ENCODE data around the gene BEAN1. TPM values are rescaled to one million over a fixed set of nuclear protein-coding genes. Genes with fewer than 3 reads are reported as not detected.

BEAN1 gene
- total and polyA plus RNA-seq, 10 donors, result 0.21 to 0.68 (median 0.42) TPM; not detected in 3

DNA sequence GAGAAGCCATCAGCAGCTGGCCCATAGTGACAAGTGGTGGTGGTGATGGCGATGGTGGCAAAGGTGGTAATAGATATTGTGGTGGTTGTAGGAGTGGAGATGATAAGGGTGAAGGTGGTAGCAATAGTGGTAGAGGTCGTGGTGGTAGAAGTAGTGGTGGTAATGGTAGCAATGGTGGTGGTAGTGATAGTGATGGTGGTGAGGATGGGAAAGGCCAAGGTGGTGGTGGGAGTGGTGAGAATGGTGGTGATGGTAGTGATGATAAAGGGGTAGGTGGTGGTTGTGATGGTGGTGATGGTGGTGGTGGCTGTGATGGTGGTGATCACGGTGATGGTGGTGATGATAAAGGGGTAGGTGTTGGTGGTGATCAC is 47.5 kb upstream of the BEAN1 start:
- H3K9me3 ChIP-seq, result no peaks in the 10 kb centered on the region
- TF ChIP-seq, protein P1, sequence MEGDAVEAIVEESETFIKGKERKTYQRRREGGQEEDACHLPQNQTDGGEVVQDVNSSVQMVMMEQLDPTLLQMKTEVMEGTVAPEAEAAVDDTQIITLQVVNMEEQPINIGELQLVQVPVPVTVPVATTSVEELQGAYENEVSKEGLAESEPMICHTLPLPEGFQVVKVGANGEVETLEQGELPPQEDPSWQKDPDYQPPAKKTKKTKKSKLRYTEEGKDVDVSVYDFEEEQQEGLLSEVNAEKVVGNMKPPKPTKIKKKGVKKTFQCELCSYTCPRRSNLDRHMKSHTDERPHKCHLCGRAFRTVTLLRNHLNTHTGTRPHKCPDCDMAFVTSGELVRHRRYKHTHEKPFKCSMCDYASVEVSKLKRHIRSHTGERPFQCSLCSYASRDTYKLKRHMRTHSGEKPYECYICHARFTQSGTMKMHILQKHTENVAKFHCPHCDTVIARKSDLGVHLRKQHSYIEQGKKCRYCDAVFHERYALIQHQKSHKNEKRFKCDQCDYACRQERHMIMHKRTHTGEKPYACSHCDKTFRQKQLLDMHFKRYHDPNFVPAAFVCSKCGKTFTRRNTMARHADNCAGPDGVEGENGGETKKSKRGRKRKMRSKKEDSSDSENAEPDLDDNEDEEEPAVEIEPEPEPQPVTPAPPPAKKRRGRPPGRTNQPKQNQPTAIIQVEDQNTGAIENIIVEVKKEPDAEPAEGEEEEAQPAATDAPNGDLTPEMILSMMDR (IDR thresholded peaks at IDR 0.05 in 8 of 11, conservative IDR thresholded peaks at IDR 0.05 in 3 of 11), result no peak
- TF ChIP-seq POLR2AphosphoS5 (IDR thresholded peaks at IDR 0.05) (no peak), POLR2A (IDR thresholded peaks at IDR 0.05) (no peak)
- no peaks in the 10 kb centered on the region for H3K27me3 ChIP-seq (replicated peaks in 1 of 7)
- H3K4me3 ChIP-seq, result no peak overlapping the region
- intact Hi-C loops (cut with DNase I; ENCODE audit: low total_unique reads), result no loop called here
- peak overlapping the region in 1 of 8 donors; percentile 45 for H3K27ac ChIP-seq
- 79 to 91% (median 85%) methylated on average over 3 of the region's 3 CpGs for WGBS, 5 donors
- H3K4me1 ChIP-seq, result peaks cover 0 to 31% (median 12%) of the 10 kb centered on the region in 6 donors
- H3K36me3 ChIP-seq, result peaks cover 0 to 3% (median 0%) of the 10 kb centered on the region in 6 donors
- DNase-seq, result peak; percentile 15

DNA sequence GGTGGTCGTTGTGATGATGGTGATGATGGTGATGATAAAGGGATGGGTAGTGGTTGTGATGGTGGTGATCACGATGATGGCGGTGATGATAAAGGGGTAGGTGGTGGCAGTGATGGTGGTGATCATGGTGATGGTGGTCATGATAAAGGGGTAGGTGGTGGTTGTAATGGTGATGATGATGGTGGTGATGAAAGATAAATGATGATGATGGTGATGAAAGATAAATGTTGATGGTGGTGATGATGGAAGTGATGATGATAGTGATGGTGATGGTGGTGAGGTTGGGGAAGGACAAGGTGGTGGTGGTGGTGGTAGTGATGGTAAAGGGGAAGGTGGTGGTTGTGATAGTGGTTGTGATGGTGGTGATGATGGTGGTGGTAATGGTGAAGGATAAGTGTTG is 46.7 kb upstream of the BEAN1 start:
- H3K27ac ChIP-seq, result no peak overlapping the region
- H3K36me3 ChIP-seq, result peaks cover 0 to 3% (median 0%) of the 10 kb centered on the region in 6 donors
- no peaks in the 10 kb centered on the region for H3K9me3 ChIP-seq
- no peaks in the 10 kb centered on the region for H3K27me3 ChIP-seq (replicated peaks in 1 of 7)
- TF ChIP-seq POLR2AphosphoS5 (IDR thresholded peaks at IDR 0.05), result no peak
- TF ChIP-seq, protein P1 (IDR thresholded peaks at IDR 0.05 in 8 of 11, conservative IDR thresholded peaks at IDR 0.05 in 3 of 11), result peak in 1 of 11 experiments; percentile 7
- TF ChIP-seq POLR2A (IDR thresholded peaks at IDR 0.05), result no peak
- intact Hi-C loops (cut with DNase I; ENCODE audit: low total_unique reads), result no loop called here
- no peak overlapping the region for H3K4me3 ChIP-seq
- no peak for DNase-seq
- H3K4me1 ChIP-seq, result peaks cover 0 to 31% (median 12%) of the 10 kb centered on the region in 6 donors
- WGBS, 5 donors, result 56 to 79% (median 63%) methylated on average over 3 of the region's 3 CpGs

DNA sequence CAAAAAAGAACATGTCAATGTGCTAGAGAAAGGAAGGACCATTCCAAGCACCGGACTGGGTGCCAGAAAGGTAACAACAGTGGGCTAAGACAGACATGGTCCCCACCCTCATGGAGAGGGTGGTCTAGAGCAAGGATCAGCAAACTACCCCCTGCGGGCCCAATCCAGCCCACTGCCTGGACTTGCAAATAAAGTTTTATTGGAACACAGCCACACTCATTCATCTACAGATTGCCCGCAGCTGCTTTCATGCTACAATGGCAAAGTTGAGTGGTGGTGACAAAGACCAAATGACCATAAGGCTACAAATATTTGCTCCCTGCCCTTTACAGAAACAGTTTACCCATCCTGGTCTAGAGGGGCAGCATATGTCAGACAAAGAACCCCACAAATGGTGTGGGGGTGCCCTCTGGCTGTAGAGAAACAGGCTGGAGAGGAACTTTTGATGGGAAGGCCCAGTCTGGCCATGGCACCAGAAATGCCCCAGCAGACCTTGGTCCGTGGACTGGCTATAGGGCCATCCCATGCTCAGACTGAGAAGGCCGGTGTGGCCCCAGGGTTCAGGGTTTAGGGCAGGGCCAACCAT is 45.4 kb upstream of the BEAN1 start:
- peaks cover 0 to 25% (median 10%) of the 10 kb centered on the region in 6 donors for H3K4me1 ChIP-seq
- no peak for TF ChIP-seq POLR2AphosphoS5 (IDR thresholded peaks at IDR 0.05)
- TF ChIP-seq, protein P1 (IDR thresholded peaks at IDR 0.05 in 8 of 11, conservative IDR thresholded peaks at IDR 0.05 in 3 of 11), result no peak
- TF ChIP-seq POLR2A (IDR thresholded peaks at IDR 0.05), result no peak
- H3K36me3 ChIP-seq, result peaks cover 0 to 3% (median 0%) of the 10 kb centered on the region in 6 donors
- DNase-seq, result peak; percentile 51
- WGBS, 5 donors, result 50 to 85% (median 63%) methylated on average over 5 of the region's 5 CpGs
- H3K4me3 ChIP-seq, result no peak overlapping the region
- peak overlapping the region; percentile 27 to 83 (median 44) for H3K27ac ChIP-seq
- no peaks in the 10 kb centered on the region for H3K9me3 ChIP-seq
- no peaks in the 10 kb centered on the region for H3K27me3 ChIP-seq (replicated peaks in 1 of 7)
- intact Hi-C loops (cut with DNase I; ENCODE audit: low total_unique reads), result no loop called here

DNA sequence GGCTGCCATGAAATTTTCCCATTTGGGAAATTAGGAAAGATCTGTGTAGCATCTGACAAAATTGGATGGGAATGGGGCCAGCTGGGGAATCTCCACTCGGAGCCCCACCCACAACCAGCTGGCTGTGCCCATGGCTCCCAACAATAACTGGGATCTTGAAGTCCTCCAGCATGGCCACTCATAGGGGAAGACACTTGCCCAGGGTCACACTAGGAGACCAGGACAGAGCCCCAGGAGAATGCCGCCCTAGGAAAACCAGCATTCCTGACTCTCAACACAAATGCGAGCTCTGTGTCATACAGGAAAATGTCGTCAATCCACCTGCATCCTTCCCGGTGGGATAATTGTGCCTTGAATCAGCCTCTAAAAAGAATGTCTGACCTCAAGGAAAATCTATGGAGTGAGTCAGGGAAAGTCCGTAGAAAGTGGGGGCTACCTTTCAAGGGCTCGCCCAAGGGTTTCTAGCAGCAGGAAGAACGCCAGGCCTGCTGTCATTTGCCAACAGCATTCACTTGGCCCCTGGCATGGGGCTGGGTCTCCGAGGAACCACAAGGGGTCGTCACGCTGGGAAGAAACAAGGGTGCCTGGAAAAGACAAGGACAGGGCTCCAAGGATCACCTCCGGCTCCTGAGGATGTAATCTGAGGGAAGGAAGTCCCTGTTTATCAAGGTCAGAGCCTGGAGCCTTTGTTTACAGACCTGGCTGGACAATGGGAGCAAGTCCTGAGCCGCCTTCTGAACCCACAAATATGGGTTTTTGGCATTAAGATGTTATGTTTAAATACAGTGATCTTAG is 44.7 kb upstream of the BEAN1 start:
- intact Hi-C loops (cut with DNase I; ENCODE audit: low total_unique reads), result no loop called here
- Histone ChIP-seq H3K4me1 (peaks cover 0 to 18% (median 6%) of the 10 kb centered on the region in 6 donors), H3K27me3 (replicated peaks in 1 of 7) (peaks cover 0 to 6% (median 0%) of the 10 kb centered on the region in 7 donors), H3K4me3 (no peak overlapping the region), H3K36me3 (peaks cover 0 to 3% (median 0%) of the 10 kb centered on the region in 6 donors), H3K27ac (peak overlapping the region; percentile 27 to 83 (median 44)), H3K9me3 (no peaks in the 10 kb centered on the region)
- WGBS, 5 donors, result 70 to 85% (median 72%) methylated on average over 13 of the region's 13 CpGs
- DNase-seq, result peak; percentile 51
- TF ChIP-seq POLR2AphosphoS5 (IDR thresholded peaks at IDR 0.05) (peak in 1 of 3 donors; percentile 8), POLR2A (IDR thresholded peaks at IDR 0.05) (no peak)

Data from spleen (tissue), 11 donors.